ENCODE measurements around the gene TRAPPC2.

Gene TRAPPC2

GRCh38 chrX:13734278-13735172 is at the start of gene TRAPPC2, which contains the start of gene OFD1:
Gene TRAPPC2 (minus strand): TSS chrX:13734620. CDS start chrX:13719963, 14,657 bp downstream.
Gene OFD1 (plus strand): TSS chrX:13734748. CDS start chrX:13735072, 324 bp downstream.
- peaks cover 0 to 22% of the 10 kb centered on the region in 2 donors for H3K4me1 ChIP-seq (ENCODE audit: control insufficient read depth in 2 of 2, insufficient read depth in 2 of 2, low read length in 2 of 2)
- no peaks in the 10 kb centered on the region for H3K9me3 ChIP-seq (ENCODE audit: control insufficient read depth in 2 of 2, low read length in 2 of 2)
- peak within 1 kb of the TSS; percentile 95 to 96 for H3K27ac ChIP-seq (ENCODE audit: low read depth in 2 of 2, low read length in 2 of 2)
- H3K27me3 ChIP-seq (ENCODE audit: control insufficient read depth in 2 of 2, insufficient read depth in 2 of 2, low read length in 2 of 2), result no peaks in the 10 kb centered on the region
- peak within 1 kb of the TSS; percentile 72 to 86 for H3K9ac ChIP-seq (ENCODE audit: low read depth in 1 of 2, low read length in 2 of 2)
- peak within 1 kb of the TSS; percentile 83 to 90 for H3K4me3 ChIP-seq (ENCODE audit: low read length in 2 of 2)
- peaks cover 0 to 6% of the 10 kb centered on the region in 2 donors for H3K36me3 ChIP-seq (ENCODE audit: control insufficient read depth in 2 of 2, insufficient read depth in 2 of 2, low read length in 2 of 2)

GRCh38 chrX:13780868-13781427 is 46.5 kb upstream of the TRAPPC2 start:
- peaks cover 6 to 8% of the 10 kb centered on the region in 2 donors for H3K27me3 ChIP-seq (ENCODE audit: control insufficient read depth in 2 of 2, insufficient read depth in 2 of 2, low read length in 2 of 2)
- no peak overlapping the region for H3K4me3 ChIP-seq (ENCODE audit: low read length in 2 of 2)
- no peak overlapping the region for H3K27ac ChIP-seq (ENCODE audit: low read depth in 2 of 2, low read length in 2 of 2)
- H3K4me1 ChIP-seq (ENCODE audit: control insufficient read depth in 2 of 2, insufficient read depth in 2 of 2, low read length in 2 of 2), result no peaks in the 10 kb centered on the region
- no peaks in the 10 kb centered on the region for H3K9me3 ChIP-seq (ENCODE audit: control insufficient read depth in 2 of 2, low read length in 2 of 2)
- peaks cover 2 to 3% of the 10 kb centered on the region in 2 donors for H3K36me3 ChIP-seq (ENCODE audit: control insufficient read depth in 2 of 2, insufficient read depth in 2 of 2, low read length in 2 of 2)
- no peak overlapping the region for H3K9ac ChIP-seq (ENCODE audit: low read depth in 1 of 2, low read length in 2 of 2)

- peaks cover 18 to 19% of the 10 kb centered on the region in 2 donors for H3K36me3 ChIP-seq (ENCODE audit: control insufficient read depth in 2 of 2, insufficient read depth in 2 of 2, low read length in 2 of 2)
- H3K27me3 ChIP-seq (ENCODE audit: control insufficient read depth in 2 of 2, insufficient read depth in 2 of 2, low read length in 2 of 2), result peaks cover 3 to 4% of the 10 kb centered on the region in 2 donors
- no peaks in the 10 kb centered on the region for H3K9me3 ChIP-seq (ENCODE audit: control insufficient read depth in 2 of 2, low read length in 2 of 2)
- H3K9ac ChIP-seq (ENCODE audit: low read depth in 1 of 2, low read length in 2 of 2), result no peak overlapping the region
- no peak overlapping the region for H3K4me3 ChIP-seq (ENCODE audit: low read length in 2 of 2)
- H3K4me1 ChIP-seq (ENCODE audit: control insufficient read depth in 2 of 2, insufficient read depth in 2 of 2, low read length in 2 of 2), result no peaks in the 10 kb centered on the region
- H3K27ac ChIP-seq (ENCODE audit: low read depth in 2 of 2, low read length in 2 of 2), result no peak overlapping the region
Measured at GRCh38 chrX:13778916-13779315, 44.5 kb upstream of the TRAPPC2 start.

GRCh38 chrX:13776387-13776786 is 42.0 kb upstream of the TRAPPC2 start:
- Histone ChIP-seq H3K4me3 (ENCODE audit: low read length in 2 of 2) (no peak overlapping the region), H3K27ac (ENCODE audit: low read depth in 2 of 2, low read length in 2 of 2) (no peak overlapping the region), H3K9ac (ENCODE audit: low read depth in 1 of 2, low read length in 2 of 2) (no peak overlapping the region), H3K4me1 (ENCODE audit: control insufficient read depth in 2 of 2, insufficient read depth in 2 of 2, low read length in 2 of 2) (no peaks in the 10 kb centered on the region), H3K9me3 (ENCODE audit: control insufficient read depth in 2 of 2, low read length in 2 of 2) (no peaks in the 10 kb centered on the region), H3K27me3 (ENCODE audit: control insufficient read depth in 2 of 2, insufficient read depth in 2 of 2, low read length in 2 of 2) (peaks cover 0 to 3% of the 10 kb centered on the region in 2 donors), H3K36me3 (ENCODE audit: control insufficient read depth in 2 of 2, insufficient read depth in 2 of 2, low read length in 2 of 2) (peaks cover 18 to 25% of the 10 kb centered on the region in 2 donors)

- H3K4me1 ChIP-seq (ENCODE audit: control insufficient read depth in 2 of 2, insufficient read depth in 2 of 2, low read length in 2 of 2), result no peaks in the 10 kb centered on the region
- no peak overlapping the region for H3K27ac ChIP-seq (ENCODE audit: low read depth in 2 of 2, low read length in 2 of 2)
- no peaks in the 10 kb centered on the region for H3K9me3 ChIP-seq (ENCODE audit: control insufficient read depth in 2 of 2, low read length in 2 of 2)
- H3K9ac ChIP-seq (ENCODE audit: low read depth in 1 of 2, low read length in 2 of 2), result no peak overlapping the region
- H3K27me3 ChIP-seq (ENCODE audit: control insufficient read depth in 2 of 2, insufficient read depth in 2 of 2, low read length in 2 of 2), result peaks cover 0 to 3% of the 10 kb centered on the region in 2 donors
- no peak overlapping the region for H3K4me3 ChIP-seq (ENCODE audit: low read length in 2 of 2)
- peaks cover 20 to 30% of the 10 kb centered on the region in 2 donors for H3K36me3 ChIP-seq (ENCODE audit: control insufficient read depth in 2 of 2, insufficient read depth in 2 of 2, low read length in 2 of 2)
Measured at GRCh38 chrX:13775837-13776236, 41.4 kb upstream of the TRAPPC2 start.

- Histone ChIP-seq H3K27me3 (ENCODE audit: control insufficient read depth in 2 of 2, insufficient read depth in 2 of 2, low read length in 2 of 2) (peaks cover 0 to under 1% of the 10 kb centered on the region in 2 donors), H3K9ac (ENCODE audit: low read depth in 1 of 2, low read length in 2 of 2) (no peak overlapping the region), H3K27ac (ENCODE audit: low read depth in 2 of 2, low read length in 2 of 2) (no peak overlapping the region), H3K4me1 (ENCODE audit: control insufficient read depth in 2 of 2, insufficient read depth in 2 of 2, low read length in 2 of 2) (no peaks in the 10 kb centered on the region), H3K36me3 (ENCODE audit: control insufficient read depth in 2 of 2, insufficient read depth in 2 of 2, low read length in 2 of 2) (peaks cover 28 to 37% of the 10 kb centered on the region in 2 donors), H3K4me3 (ENCODE audit: low read length in 2 of 2) (no peak overlapping the region), H3K9me3 (ENCODE audit: control insufficient read depth in 2 of 2, low read length in 2 of 2) (no peaks in the 10 kb centered on the region)
Measured at GRCh38 chrX:13774696-13775095, 40.3 kb upstream of the TRAPPC2 start.

GRCh38 chrX:13770013-13770535 is 35.7 kb upstream of the TRAPPC2 start:
- H3K9me3 ChIP-seq (ENCODE audit: control insufficient read depth in 2 of 2, low read length in 2 of 2), result no peaks in the 10 kb centered on the region
- H3K9ac ChIP-seq (ENCODE audit: low read depth in 1 of 2, low read length in 2 of 2), result no peak overlapping the region
- no peaks in the 10 kb centered on the region for H3K27me3 ChIP-seq (ENCODE audit: control insufficient read depth in 2 of 2, insufficient read depth in 2 of 2, low read length in 2 of 2)
- H3K4me1 ChIP-seq (ENCODE audit: control insufficient read depth in 2 of 2, insufficient read depth in 2 of 2, low read length in 2 of 2), result no peaks in the 10 kb centered on the region
- H3K36me3 ChIP-seq (ENCODE audit: control insufficient read depth in 2 of 2, insufficient read depth in 2 of 2, low read length in 2 of 2), result peaks cover 45 to 63% of the 10 kb centered on the region in 2 donors
- no peak overlapping the region for H3K27ac ChIP-seq (ENCODE audit: low read depth in 2 of 2, low read length in 2 of 2)
- H3K4me3 ChIP-seq (ENCODE audit: low read length in 2 of 2), result no peak overlapping the region

GRCh38 chrX:13768939-13769338 is 34.5 kb upstream of the TRAPPC2 start:
- peaks cover 44 to 62% of the 10 kb centered on the region in 2 donors for H3K36me3 ChIP-seq (ENCODE audit: control insufficient read depth in 2 of 2, insufficient read depth in 2 of 2, low read length in 2 of 2)
- H3K4me3 ChIP-seq (ENCODE audit: low read length in 2 of 2), result no peak overlapping the region
- H3K4me1 ChIP-seq (ENCODE audit: control insufficient read depth in 2 of 2, insufficient read depth in 2 of 2, low read length in 2 of 2), result no peaks in the 10 kb centered on the region
- no peak overlapping the region for H3K27ac ChIP-seq (ENCODE audit: low read depth in 2 of 2, low read length in 2 of 2)
- no peak overlapping the region for H3K9ac ChIP-seq (ENCODE audit: low read depth in 1 of 2, low read length in 2 of 2)
- no peaks in the 10 kb centered on the region for H3K27me3 ChIP-seq (ENCODE audit: control insufficient read depth in 2 of 2, insufficient read depth in 2 of 2, low read length in 2 of 2)
- H3K9me3 ChIP-seq (ENCODE audit: control insufficient read depth in 2 of 2, low read length in 2 of 2), result no peaks in the 10 kb centered on the region

- Histone ChIP-seq H3K36me3 (ENCODE audit: control insufficient read depth in 2 of 2, insufficient read depth in 2 of 2, low read length in 2 of 2) (peaks cover 58 to 74% of the 10 kb centered on the region in 2 donors), H3K9ac (ENCODE audit: low read depth in 1 of 2, low read length in 2 of 2) (no peak overlapping the region), H3K4me1 (ENCODE audit: control insufficient read depth in 2 of 2, insufficient read depth in 2 of 2, low read length in 2 of 2) (no peaks in the 10 kb centered on the region), H3K27ac (ENCODE audit: low read depth in 2 of 2, low read length in 2 of 2) (no peak overlapping the region), H3K4me3 (ENCODE audit: low read length in 2 of 2) (no peak overlapping the region), H3K27me3 (ENCODE audit: control insufficient read depth in 2 of 2, insufficient read depth in 2 of 2, low read length in 2 of 2) (no peaks in the 10 kb centered on the region), H3K9me3 (ENCODE audit: control insufficient read depth in 2 of 2, low read length in 2 of 2) (no peaks in the 10 kb centered on the region)
Measured at GRCh38 chrX:13764765-13765164, 30.3 kb upstream of the TRAPPC2 start.

GRCh38 chrX:13764281-13764680 is 29.9 kb upstream of the TRAPPC2 start:
- Histone ChIP-seq H3K4me3 (ENCODE audit: low read length in 2 of 2) (no peak overlapping the region), H3K9ac (ENCODE audit: low read depth in 1 of 2, low read length in 2 of 2) (no peak overlapping the region), H3K9me3 (ENCODE audit: control insufficient read depth in 2 of 2, low read length in 2 of 2) (no peaks in the 10 kb centered on the region), H3K36me3 (ENCODE audit: control insufficient read depth in 2 of 2, insufficient read depth in 2 of 2, low read length in 2 of 2) (peaks cover 58 to 70% of the 10 kb centered on the region in 2 donors), H3K4me1 (ENCODE audit: control insufficient read depth in 2 of 2, insufficient read depth in 2 of 2, low read length in 2 of 2) (no peaks in the 10 kb centered on the region), H3K27me3 (ENCODE audit: control insufficient read depth in 2 of 2, insufficient read depth in 2 of 2, low read length in 2 of 2) (no peaks in the 10 kb centered on the region), H3K27ac (ENCODE audit: low read depth in 2 of 2, low read length in 2 of 2) (no peak overlapping the region)
